GM06990 (cell line): ENCODE results near the gene ZNF430.

Experiments
- DNase-seq: peaks from one replicate; pipeline ENCODE4 v3.0.0-alpha.2; 2011; ENCODE audit not compliant: insufficient read length; ENCODE audit errors: extremely low read depth
- H3K27me3 ChIP-seq: replicated peaks from 2 replicates; pipeline ENCODE4 v1.6.0; 2011; ENCODE audit warnings: low read length; ENCODE audit not compliant: control insufficient read depth, insufficient read depth
- H3K36me3 ChIP-seq: 2 replicates; pipeline ENCODE4 v1.5.1; 2011; ENCODE audit warnings: low read length; ENCODE audit not compliant: control insufficient read depth, insufficient read depth
- H3K4me3 ChIP-seq: replicated peaks from 2 replicates; pipeline ENCODE4 v1.5.1; 2011; ENCODE audit warnings: low read depth, mild to moderate bottlenecking, control low read depth, low read length
- TF ChIP-seq, protein P1 (sequence below): IDR thresholded peaks from 2 replicates; pipeline ENCODE4 v1.5.1; 2011; ENCODE audit warnings: low read length, control low read depth, mild to moderate bottlenecking, inconsistent platforms; ENCODE audit not compliant: insufficient read depth, poor library complexity, severe bottlenecking

Gene ZNF430

DNA sequence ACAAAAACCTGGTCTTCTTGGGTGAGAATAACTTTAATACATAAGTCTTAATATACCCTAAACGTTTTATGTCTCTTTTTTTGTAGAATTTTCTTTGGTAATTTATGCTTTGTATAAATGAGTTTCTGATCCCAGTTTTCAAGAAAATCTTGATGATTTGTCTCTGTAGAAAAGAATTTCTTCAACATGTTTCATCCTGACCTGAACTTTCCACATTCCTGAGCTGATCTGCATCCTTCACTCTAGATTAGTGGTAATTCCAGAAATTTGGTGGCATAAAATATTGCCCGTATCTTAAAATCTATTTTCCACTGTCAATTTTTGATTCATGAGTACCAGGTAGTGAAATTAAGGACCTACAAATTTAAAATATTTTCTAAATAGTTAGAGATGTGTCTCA, 77.8 kb downstream of the ZNF430 start:
- H3K4me3 ChIP-seq, result no peak overlapping the region
- H3K27me3 ChIP-seq, result no peaks in the 10 kb centered on the region
- H3K36me3 ChIP-seq, result no peaks in the 10 kb centered on the region; the same call in 1 of the 2 replicates
- no peak for DNase-seq
- TF ChIP-seq, protein P1, sequence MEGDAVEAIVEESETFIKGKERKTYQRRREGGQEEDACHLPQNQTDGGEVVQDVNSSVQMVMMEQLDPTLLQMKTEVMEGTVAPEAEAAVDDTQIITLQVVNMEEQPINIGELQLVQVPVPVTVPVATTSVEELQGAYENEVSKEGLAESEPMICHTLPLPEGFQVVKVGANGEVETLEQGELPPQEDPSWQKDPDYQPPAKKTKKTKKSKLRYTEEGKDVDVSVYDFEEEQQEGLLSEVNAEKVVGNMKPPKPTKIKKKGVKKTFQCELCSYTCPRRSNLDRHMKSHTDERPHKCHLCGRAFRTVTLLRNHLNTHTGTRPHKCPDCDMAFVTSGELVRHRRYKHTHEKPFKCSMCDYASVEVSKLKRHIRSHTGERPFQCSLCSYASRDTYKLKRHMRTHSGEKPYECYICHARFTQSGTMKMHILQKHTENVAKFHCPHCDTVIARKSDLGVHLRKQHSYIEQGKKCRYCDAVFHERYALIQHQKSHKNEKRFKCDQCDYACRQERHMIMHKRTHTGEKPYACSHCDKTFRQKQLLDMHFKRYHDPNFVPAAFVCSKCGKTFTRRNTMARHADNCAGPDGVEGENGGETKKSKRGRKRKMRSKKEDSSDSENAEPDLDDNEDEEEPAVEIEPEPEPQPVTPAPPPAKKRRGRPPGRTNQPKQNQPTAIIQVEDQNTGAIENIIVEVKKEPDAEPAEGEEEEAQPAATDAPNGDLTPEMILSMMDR, result no peak

DNA sequence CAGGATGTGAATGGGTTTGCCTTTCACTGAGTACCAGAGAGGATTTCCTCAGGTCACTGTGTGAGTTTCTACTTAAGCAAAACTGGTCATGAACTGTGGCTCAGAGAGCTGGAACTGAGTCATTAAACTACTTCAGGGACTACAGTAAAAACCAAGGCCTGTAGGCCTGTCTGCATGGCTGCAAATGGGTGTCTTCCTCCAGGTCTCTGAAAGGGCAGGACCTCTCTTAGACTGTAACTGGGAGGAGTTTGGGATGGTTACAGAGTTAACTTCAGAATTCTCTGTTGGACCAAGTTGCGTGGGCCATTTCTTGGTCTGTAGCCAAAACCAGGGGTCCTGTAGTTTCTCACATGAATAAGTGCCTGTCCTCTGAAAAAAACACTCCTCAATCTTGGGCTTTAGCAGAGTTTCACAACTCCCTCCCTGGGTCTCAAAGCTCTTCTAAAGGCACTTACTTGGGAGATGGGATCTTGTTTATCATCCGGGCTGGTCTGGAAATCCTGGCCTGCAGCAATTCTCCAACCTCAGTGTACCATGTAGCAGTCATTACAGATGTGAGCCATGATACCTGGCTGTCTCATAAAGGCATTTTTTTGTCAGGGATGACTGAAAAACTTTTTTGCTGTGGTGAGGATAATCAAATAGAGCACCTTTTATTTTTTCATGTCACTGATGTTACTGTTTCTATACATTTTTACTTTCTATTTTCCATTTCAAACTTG, 81.2 kb downstream of the ZNF430 start:
- no peaks in the 10 kb centered on the region for H3K27me3 ChIP-seq
- TF ChIP-seq, protein P1, result no peak
- H3K4me3 ChIP-seq, result no peak overlapping the region
- peaks cover 2% of the 10 kb centered on the region for H3K36me3 ChIP-seq
- DNase-seq, result no peak

DNA sequence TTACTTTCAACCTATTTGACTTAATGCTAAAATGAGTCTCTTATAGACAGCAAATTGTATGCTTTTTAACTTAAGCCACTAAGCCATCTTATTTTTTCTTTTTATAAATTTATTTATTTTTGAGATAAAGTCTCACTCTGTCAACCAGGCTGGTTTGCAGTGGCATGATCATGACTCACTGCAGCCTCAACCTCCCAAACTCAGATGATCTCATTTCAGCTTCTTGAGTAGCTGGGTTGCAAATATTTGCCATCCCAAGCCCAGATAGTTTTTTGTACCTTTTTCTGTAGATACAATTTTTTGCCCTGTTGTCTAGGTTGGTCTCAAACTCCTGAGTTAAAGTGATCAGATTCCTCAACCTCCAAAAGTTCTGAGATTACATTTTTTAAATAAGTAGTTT, 88.7 kb downstream of the ZNF430 start:
- H3K36me3 ChIP-seq, result peaks cover 1% of the 10 kb centered on the region; the same call in 1 of the 2 replicates
- no peak overlapping the region for H3K4me3 ChIP-seq
- no peak for DNase-seq
- TF ChIP-seq, protein P1, result no peak
- no peaks in the 10 kb centered on the region for H3K27me3 ChIP-seq
